ENCODE data around the gene SKOR1.

The SKOR1 gene

DNA sequence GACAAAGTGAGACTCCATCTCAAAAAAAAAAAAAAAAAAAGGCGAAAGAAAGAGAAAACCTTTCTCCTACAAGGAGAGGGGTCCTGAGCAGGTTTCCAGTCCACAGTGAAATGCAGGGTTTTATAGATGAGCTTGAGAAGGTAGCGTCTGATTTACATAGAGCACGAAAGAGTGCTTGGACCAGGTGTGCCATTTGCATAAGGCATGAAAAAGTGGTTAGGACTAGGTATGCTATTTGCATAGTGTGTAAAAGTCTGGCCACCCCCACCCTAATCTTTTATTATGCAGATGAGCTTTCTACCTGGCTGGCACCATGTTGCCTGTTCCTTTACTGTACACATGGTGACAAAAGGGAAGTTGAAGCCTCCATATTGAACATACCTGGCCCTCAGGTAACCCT, 28.1 kb downstream of the SKOR1 start:
- DNase-seq (ENCODE audit: low spot score), result no peak

DNA sequence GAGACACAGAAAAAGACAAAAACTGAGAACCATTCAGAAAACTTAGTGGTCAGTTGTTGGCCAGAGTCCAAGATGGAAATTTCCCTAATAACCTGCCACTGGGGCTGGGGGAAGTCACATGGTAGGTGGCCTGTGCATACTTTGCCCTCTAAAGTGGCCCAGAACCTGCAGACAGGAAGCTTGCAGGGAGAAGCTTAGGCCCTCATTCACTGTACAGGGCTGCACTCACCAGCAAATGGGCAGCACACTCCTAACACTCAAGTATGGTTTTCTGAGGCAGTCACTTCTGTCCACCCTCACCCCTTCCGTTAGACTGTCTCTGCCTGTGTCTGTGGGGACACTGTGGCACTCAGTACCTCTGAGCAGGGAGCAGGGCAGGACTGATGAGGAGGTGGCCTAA, 29.0 kb downstream of the SKOR1 start:
- DNase-seq (ENCODE audit: low spot score), result no peak

DNA sequence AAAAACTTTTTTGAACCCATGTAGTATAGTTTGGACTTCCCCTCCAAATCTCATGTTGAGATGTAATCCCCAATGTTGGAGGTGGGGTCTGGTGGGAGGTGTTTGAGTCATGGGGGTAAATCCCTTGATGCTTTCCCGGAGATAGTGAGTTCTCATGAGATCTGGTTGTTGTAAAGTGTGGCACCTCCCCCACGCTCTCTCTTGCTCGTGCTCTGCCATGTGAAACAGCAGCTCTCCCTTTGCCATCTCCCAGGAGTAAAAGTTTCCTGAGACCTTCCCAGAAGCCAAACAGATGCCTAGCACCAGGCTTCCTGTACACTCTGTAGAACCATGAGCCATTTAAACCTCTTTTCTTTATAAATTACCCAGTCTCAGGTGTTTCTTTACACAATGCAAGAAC, 30.5 kb downstream of the SKOR1 start:
- no peak for DNase-seq (ENCODE audit: low spot score)

DNA sequence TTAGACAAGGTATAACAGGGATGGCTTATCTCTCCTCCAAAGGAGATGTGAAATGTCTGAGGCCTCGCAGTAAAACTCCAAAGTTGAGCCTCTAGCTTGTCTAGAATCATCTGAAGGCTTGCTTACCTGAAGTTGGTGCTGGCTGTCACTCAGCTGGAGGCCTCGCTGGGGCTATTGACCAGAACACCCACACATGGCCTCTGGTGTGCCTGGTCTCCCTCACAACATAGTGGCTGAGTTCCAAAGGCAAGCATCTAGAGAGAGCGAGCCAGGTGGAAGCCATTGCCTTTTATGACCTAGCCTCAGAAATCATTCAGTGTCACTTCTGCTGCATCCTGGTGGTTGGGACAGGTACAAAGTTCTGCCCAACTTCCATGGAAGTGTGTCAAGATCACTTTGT, 31.9 kb downstream of the SKOR1 start:
- DNase-seq (ENCODE audit: low spot score), result no peak

DNA sequence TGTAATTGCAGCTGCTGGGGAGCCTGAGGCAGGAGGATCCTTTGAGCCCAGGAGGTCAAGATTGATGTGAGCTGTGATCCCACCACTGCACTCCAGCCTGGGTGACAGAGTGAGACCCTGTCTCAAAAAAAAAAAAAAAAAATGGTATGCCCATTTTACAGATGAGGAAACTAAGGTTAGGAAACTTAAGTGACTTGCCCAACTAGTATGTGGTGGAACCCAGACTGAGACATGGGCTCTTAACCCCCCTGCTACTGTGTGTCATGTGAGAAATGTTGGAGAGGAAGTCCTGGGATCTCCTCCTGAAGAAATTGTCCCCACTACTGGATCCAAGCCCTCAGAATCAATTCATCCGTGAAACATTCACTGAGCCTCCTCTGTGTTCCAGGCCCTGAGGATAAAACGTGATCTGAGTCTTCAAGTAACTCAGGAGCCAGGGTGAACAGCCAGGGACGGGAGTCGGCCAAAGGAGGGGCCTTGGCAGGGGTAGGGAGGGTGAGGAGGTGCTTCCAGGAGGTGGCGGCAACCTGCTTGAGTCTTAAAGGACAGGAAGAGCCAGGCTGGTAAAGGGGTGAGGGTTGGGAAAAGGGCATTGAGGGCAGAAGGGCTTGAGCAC, 34.1 kb downstream of the SKOR1 start:
- DNase-seq (ENCODE audit: low spot score), result no peak

DNA sequence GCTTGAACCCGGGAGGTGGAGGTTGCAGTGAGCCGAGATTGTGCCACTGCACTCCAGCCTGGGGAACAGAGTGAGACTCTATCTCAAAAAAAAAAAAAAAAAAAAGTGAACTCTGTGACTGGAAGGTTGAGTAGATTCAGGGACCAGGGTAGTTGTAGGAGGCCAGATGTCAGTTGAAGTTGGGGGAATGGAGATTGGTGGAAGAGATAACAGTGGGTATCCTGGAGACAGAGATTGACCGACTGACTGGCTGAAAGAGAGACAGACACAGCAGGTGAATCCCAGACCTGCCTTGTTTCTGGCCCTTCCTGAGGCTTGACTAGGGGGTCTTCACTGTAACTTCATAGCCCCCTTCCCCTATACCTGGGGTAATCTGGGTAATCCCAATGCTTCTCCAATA, 36.7 kb downstream of the SKOR1 start:
- no peak for DNase-seq (ENCODE audit: low spot score)

DNA sequence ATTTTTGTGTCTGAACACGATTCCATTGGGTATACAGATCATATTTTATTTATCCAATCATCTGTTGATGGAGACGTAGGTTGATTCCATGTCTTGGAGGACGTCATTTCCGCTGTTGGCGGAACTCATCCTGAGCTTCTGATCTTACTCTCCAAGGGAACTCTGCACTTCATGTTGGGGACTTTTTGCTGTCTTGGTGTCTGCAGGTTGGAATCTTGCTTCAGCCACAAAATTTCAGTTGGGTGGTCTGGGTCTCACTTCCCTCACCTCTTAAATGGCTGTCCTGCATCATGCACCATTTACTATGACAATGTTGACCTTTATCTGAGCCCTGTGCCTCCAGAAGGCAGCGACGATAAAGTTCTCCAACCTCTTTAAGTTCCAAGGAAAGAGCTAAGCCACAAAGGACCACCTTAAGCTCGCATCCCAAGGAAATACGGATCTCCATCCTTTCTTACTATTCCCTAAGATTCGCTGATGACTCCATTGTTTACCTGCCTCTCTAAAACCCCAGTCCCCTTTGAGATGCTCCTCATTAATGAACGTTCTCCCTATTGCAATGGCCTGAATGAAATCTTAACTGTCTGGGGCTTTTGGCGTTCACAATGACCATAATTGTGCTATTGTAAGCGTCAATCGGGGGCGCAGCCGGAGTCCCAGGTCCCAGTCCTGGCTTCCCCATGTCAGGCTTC, 37.6 kb downstream of the SKOR1 start:
- DNase-seq (ENCODE audit: low spot score), result peak; percentile 9

DNA sequence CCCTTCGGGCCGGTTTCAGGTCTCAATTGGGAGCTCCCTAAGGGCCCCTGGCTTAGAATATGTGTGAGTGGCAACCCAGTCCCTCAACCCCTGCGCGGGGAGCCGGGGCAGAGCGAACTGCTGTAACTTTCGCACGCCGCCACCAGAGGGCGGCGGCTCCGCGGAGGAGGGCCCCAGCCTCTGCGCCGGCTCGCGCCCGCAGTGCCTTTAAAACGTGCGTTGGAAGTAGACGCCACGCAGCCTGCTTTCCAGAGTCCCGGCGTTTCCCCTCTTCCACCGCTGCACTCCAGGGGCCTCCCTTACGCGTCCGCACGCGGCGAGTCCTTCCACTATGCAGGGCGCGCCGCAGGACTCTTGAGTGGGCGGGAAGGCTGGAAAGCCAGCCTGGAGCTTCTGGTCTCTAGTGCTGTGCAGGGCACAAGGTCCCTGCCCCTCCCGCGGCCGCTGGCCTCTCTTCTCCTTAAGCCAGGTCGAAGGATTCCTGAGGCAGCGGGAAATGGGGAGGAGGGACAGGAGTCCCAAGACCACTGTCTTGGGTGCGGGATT, 38.2 kb downstream of the SKOR1 start:
- DNase-seq (ENCODE audit: low spot score), result peak; percentile 55

DNA sequence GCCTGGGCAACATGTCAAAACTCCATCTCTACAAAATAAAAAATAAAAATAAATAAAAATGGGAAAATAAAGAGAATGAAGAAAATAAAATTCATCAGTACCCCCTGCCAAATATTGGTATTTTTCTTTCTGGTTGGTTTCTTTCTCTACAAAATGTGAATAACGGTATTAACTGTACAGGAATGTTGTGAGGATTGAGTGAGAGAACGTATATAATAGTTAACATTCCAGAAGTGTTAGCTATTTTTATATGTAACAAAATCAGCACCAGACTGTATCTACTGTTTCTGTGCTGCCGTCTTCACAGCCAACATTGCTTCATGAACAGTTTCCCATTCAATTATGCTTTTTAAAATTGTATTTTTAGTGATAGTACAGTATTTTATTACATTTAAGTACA, 40.0 kb downstream of the SKOR1 start:
- DNase-seq (ENCODE audit: low spot score), result no peak

DNA sequence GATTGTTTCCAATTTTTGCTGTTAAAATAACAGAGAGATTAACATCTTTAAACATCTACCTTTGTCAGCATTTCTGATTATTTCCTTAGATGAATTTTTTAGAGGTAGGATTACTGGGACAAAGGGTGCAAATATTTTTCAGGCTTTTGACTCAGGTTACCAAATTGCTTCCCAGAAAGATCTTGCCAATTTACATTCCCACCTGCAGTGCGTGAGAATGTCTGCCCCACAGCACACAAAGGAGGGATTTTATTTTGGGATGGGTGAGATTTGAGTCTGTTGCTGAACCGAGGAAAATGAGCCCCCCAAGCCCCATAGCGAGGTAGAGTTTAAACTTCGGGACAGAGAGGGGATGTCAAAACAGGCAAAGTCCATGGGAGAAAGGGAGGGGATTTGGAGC, 40.5 kb downstream of the SKOR1 start:
- no peak for DNase-seq (ENCODE audit: low spot score)

DNA sequence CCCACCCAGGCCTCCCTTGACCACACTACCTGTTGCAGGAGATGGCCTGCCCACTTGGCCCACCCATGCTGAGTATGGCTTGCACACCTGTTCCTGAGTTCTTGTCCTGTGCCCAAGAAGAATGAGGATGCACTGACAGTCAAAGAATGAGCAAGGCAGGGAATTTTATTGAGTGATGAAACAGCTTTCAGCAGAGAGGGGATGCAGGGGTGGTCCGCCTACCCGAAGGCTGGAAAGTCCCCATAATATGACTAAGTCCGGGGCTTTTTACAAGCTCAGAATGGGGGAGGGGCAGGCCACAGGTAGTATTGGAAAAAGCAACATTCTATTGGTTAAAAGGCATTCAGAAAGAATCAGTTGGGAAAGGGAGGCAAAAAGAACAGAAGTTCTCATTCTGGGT, 44.4 kb downstream of the SKOR1 start:
- DNase-seq (ENCODE audit: low spot score), result no peak

DNA sequence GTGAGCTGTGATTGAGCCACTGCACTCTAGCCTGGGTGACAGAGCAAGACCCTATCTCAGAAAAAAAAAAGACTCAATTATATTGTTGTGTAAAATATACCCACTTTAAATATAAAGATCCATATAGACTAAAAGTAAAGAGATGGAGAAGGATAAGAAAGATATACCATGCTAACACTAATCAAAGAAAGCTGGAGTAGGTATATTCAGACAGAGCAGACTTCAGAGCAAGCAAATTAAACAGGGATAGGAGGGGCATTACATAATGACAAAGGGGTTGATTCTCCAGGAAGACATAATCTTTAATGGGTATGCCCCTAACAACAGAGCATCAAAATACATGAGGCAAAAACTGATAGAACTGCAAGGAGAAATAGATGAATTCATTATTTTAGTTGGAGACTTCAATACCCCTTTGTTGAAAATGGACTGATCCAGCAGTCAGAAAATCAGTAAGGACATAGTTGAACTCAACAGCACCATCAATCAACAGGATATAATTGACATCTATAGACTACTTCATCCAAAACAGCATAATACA, 45.6 kb downstream of the SKOR1 start:
- no peak for DNase-seq (ENCODE audit: low spot score)

DNA sequence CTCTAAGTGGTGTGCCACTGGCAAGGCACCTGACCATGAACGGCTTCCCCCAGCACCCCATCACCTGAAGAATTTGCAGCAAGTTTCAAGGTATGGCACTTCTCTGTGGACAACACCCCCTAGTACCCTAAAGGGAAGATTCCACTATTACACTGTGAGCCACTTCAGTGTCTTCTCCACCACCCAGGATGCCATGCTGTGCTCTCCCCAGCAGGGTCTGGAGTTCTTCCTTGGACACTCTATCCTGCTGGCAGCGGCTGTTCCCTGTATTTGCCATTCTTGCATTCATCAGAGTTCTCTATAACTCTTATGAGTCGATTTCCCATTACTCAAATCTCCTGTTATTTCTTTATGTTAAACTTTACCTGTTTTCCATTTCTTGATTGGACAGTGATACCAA, 48.5 kb downstream of the SKOR1 start:
- no peak for DNase-seq (ENCODE audit: low spot score)

DNA sequence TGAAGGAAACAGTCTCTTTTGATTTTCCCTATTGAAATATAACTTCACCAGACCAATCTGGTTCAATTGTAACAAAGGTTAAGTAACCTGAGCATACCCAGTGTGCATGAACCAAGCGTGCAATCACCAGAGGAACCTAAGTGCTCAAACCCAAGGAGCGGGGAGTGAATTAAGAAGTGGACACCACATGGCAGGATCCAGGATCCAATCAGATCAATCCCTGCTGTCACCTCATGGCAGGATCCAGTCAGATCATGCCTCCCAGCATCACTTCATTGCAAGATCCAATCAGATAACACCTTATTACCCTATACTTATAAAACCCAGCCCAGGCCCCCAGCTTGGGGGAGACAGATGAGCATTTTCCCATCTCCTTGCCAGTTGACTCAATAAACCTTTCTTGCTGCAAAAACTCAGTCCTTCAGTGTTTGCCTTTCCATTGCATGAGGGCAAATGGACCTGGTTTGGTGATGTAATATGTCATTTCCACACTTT, 53.5 kb downstream of the SKOR1 start:
- DNase-seq (ENCODE audit: low spot score), result no peak

DNA sequence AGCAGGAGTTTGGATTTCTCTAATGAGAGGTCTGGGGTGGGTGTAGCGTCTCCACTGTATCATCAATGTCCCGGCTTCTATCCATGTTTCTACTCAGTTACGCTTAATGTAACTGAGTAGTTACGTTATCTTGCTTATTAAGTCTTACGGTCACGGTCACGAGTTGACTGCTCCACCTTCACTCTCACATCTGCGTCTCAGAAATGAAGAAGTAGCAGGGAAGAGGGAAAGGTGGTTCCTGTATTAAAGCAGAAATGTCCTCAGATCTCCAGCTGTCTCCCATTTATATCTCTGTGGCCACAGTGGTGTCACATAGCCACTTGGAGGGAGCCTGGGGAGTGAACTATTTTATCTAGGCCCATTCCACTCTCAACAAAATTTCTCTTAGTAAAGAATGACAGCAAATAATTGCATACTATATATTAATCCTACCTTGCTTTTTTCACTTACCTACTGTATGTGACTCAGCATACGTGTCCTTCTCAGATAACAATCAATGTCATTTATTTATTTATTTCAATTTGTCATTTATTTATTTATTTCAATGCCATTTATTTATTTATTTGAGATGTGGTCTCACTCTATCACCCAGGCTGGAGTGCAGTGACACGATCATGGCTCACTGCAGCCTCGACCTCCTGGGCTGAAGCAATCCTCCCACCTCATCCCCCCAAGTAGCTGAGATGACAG, 54.3 kb downstream of the SKOR1 start:
- DNase-seq (ENCODE audit: low spot score), result peak; percentile 59

DNA sequence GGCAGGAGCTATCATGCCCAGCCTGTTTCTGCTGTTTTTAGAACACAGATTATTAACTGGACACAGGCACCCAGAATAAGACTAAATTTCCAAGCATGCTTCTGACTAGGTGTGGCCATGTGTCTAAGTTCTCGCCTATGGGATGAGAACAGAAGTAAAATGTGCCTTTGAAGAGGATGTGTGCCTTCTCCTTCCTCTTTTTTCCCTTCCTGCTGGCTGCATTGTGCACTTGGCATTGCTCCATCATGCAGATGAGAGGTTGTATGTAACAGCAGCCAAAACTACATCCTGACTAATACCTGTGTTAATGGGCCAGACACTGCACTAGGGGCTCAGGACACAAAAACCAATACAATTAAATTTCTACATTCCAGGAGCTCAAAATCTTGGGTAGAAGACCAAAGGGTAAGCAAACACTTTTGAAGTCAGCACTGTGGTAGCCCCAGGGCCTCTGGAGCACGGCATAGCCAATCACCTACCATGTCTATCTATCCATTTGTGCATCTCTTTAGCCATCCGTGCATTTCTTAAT, 55.4 kb downstream of the SKOR1 start:
- peak; percentile 67 for DNase-seq (ENCODE audit: low spot score)

DNA sequence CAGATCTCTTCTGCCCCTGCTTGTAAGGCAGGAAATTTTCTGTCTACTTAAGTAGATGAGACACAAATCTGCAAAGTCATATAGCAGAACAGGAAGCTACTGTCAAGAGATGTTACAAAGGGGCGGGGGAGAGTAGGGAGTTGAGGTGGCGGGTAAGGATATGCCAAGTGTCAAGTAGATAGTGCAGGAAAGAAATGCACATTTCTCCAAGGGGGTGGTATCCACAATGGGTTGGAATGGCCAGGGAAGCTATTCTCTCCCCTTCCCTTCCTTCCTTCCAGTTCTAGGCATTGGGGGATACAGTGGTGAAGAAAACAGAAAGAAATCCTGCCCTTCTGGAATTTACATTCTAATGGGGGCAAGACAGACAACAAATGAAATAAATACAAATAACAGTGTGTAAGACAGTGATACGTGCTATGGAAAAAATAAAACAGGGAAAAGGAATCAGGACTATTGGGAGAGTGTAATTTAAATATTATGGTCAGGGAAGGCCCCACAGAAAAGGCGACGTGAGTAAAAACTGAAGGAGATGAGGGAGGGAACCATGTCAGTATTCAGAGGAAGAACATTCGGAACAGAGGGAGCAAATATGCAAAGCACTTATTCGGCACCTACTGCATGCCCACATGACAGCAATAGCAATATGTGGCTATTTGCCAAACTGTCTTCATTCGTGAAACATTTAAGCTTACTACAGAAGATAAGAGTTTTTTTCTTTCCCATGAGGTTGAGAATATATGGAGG, 57.4 kb downstream of the SKOR1 start:
- DNase-seq (ENCODE audit: low spot score), result peak; percentile 68

DNA sequence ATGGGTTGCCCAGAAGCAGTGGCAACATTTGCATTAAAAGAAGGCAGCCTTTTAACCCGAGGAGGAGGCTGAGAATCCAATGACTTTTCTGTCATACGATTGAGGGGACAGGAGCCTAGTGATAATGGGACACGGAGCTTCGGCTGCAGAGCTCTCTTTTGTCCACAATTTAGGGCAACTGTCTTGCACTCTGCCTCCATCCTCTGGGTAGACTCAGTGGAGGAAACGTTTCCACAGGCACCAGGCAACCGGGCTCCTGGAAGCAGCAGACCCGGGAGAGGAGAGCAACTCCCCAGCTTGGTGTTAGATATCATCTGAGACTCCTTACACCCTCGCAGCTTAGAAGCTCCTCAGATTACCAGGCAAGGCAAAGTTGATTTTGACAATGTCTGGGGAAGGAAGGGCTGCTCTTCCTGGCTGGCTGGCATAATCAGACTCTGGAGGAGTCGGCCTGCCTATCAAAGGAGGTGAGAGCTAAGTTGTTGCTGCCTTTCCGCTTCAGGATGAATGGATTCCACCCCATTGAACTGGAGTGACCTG, 58.0 kb downstream of the SKOR1 start:
- no peak for DNase-seq (ENCODE audit: low spot score)

DNA sequence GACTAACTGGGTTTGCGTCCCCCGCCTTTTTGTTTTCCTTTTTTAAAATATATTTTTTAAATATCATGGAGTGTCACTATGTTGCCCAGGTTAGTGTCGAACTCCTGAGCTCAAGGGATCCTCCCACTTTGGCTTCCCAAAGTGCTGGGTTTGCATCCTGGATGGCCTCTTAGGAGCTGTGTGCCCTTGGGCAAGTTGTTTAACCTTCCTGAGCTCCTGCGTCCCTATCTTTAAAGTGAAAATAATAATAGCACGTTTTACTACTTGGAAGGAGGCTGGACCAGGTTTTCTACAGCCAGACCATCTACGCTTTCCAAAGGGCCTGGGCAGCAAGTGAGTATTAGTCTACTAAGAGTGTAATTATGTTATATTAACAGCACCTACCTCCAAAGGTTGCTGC, 58.7 kb downstream of the SKOR1 start:
- no peak for DNase-seq (ENCODE audit: low spot score)

All from pons (tissue), 1 donor.